HG03521 (cell line): Measurements from ENCODE around the gene ENTREP1.
"Not testable (repeated sequence)": the region's sequence is repeated elsewhere in the genome, so short reads cannot be mapped to it uniquely, and the experiment has no call there.

Experiments used
- ATAC-seq: cut with Tn5 transposase; IDR thresholded peaks from one replicate; pipeline ENCODE4 v1.9.1; 2021; ENCODE audit warnings: mild to moderate bottlenecking, moderate library complexity; ENCODE audit not compliant: unreplicated experiment

ENTREP1 gene

GRCh38 chr9:69397384-69398214 lies 72.6 kb downstream of the ENTREP1 start:
- ATAC-seq: no peak

- no peak for ATAC-seq
These were observed 75.5 kb downstream of the ENTREP1 start for GRCh38 chr9:69400470-69400869.

DNA sequence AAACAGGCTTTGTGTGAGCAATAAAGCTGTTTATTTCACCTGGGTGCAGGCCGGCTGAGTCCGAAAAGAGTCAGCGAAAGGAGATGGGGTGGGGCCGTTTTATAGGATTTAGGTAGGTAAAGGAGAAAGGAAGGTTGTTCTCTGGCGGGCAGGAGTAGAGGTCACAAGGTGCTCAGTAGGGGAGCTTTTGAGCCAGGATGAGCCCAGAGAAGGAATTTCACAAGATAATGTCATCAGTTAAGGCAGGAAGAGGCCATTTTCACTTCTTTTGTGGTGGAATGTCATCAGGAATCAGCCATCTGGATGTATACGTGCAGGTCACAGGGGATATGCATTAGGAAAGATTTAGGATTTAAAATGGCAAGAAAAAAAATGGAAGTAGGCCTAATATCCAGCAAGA lies 84.9 kb downstream of the ENTREP1 start:
- ATAC-seq: not testable (repeated sequence)

DNA sequence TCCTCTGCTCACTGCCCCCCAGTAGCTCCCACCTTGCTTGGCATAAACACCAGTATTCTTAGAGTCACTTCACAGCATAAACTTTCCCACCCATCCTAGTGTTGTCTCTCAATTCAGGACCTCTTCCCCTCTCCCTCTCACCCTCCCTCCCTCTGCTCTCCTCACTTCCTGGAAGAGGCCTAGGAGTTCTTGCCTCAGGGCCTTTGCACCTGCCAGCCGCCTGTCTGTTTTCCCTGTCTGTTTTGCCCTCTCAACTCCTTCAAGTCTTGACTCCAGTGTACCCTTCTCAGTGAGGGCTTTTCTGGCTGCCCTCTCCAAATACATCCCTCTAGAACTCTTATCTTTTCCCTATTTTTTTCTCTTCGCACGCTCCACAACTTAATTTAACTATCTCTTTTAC lies 86.2 kb downstream of the ENTREP1 start:
- ATAC-seq: no peak

DNA sequence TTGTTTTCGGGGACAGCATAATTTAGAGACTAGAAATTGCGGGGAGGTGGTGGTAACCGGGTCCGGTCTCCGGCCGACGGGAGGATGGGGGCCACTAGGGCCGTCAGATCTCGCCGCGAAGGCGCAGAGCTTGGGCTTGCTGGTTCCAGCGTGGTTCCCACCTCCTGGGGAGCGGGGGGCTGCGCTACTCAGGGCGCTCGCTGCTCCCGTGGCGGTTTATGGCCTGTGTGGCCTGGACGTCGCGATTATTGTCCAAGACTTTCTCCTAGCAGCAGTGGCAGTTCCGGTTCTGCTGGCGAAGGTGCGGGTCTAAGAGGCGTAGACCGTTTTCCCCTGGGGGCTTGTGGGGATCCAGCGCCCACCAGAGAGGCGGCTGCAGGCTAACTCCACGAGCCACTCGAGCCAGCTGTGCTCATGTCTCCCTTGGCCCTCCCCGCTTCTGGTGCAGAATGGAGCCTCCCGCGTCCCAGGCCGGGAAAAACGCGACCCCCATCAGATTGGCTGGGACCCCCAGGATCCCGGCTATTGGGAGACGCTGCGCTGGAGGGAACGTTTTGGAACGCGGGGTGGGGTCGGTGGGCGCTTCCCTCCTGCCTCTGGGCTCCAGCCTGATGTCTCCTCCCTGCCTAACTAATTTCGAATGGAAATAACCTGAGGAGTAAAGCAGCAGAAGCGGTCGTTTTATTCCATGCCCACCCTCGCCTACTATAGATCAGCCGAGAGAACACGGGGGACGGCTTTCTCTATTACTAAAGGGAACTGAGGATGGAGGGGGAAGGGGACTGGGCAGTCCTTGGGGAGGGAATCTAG lies 87.1 kb downstream of the ENTREP1 start:
- no peak for ATAC-seq

GRCh38 chr9:69412741-69413150 lies 87.7 kb downstream of the ENTREP1 start:
- ATAC-seq: no peak

DNA sequence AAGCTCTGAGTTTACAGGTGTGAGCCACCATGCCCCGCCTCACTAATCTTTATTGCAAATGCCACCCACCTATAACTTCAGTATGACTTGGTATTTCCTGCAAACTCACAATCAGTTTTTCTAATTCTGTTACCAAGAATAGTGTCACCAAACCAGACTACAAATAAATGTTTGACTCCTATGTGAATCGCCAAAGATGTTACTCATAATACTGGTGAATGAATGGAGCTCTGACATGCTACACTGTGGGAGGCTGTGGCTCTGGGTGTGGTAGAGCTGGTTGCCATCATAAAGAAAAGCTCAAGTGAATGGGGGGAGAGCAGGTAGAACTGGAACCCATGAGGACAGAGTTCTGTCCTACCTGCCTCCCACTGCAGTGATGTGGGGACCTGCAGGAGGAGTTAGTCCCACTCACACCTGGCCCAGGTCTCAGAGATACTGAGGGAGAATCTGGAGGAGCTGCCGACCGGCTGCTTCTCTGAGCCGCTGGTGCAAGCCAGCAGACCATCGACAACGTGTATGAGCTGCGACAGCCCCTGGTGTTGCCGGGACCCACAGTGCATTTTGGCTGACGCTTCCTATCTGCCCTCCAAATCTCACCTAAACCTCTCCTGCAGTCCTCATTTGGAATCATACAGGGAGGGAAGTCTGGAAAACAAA lies 95.7 kb downstream of the ENTREP1 start:
- ATAC-seq: no peak

DNA sequence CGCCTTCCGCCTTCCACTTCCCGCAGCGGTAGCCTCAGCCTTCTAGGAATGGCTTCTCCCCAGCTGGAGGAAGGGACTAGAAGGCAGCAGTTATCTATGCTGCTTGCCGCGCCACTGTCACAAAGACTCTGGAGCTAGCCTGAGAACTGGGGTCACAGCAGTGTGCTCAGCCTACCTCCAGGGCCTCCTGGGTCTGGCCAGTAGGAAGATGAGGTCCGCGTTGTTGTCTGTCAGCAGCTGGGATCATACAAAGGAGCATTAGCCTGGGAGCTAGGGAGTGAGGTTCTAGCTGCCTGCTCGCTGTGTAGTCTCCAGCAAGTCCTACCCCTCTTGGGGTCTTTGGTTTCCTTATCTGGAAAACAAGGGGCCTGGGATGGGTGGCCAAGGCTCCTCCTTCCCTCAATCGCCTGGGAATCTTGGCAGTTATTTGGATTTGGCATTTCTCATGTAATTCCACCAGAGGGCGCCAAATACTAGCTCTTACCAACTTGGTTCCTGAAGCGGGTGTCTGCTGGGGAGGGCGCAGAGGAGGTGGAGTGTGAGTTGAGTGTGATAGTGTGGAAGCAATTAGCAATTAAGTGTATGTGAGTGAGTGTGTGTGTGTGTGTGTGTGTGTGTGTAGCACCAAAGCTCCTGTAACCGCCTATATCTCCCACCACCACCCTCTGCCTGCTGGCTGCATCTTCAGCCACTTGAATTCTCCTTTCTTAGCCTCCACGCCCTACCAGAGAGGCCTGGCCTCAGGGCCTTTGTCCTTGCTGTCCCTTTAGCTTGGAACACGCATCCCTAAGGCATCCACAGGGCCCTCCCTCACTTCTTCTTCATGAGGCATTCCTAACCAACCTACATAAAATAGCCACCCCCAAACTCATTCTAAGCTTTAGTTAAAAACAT lies 97.1 kb downstream of the ENTREP1 start:
- no peak for ATAC-seq

DNA sequence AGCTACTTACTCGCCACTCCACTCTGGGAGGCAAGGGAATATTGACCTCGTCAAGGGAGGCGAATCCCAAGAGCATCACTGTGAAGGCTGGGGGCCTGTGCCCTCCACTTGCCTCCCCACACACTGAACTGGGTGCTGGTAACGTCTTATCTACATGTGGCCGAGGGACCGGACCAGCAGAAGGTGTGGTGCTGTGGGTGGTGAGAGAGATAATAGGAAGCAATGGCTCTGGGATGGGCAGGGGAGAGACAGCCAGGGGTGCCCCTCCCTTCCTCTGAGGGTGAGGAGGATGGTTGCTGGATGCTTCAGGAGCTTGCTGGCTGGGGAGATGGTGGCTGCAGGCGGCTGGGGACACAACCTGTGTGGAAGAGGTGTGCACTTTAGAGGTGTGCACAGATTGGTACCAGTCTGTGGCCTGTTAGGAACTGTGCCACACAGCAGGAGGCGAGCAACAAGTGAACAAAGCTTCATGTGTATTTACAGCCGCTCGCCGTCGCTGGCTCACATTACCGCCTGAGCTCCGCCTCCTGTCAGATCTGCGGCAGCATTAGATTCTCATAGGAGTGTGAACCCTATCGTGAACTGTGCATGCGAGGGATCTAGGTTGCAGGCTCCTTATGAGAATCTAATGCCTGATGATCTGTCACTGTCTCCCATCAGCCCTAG lies 100.3 kb downstream of the ENTREP1 start:
- ATAC-seq: no peak

- no peak for ATAC-seq
These were observed 102.3 kb downstream of the ENTREP1 start for GRCh38 chr9:69427286-69427685.

DNA sequence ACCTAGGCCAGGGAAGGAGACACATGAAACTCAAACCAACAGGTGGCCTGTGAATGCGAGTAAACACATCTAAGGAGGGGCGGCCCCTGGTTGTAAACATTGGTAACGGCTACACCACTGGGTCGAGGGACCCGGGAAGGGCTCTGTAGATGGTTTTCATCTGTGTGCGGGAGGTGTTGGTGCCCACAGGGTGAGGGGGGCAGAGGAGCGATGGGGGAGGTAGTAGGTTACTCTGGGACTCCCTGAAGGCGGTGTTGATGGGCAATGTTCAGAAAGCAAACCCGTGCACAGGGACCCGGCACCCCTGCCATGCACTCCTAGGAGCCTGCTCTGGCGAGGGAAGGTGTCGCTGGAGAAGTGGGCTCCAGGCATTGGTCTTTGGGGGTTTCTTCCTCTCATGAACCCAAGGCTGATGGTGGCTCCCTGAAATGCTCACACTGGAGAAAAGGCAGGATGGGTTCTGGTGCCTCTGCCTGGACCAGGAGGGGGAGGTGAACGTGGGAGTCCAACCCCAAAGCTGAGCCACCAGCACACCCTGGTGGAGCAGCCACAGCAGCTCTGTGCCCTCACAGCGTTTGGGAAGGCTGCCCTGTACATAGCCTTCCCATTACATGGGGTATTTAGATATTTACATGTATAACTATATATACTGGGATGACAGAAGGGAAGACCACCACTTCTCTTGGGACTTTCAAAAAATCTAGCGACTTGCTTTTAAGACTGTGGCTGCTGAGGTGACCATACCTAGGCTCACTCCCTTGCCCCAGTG lies 103.2 kb downstream of the ENTREP1 start:
- ATAC-seq: no peak

DNA sequence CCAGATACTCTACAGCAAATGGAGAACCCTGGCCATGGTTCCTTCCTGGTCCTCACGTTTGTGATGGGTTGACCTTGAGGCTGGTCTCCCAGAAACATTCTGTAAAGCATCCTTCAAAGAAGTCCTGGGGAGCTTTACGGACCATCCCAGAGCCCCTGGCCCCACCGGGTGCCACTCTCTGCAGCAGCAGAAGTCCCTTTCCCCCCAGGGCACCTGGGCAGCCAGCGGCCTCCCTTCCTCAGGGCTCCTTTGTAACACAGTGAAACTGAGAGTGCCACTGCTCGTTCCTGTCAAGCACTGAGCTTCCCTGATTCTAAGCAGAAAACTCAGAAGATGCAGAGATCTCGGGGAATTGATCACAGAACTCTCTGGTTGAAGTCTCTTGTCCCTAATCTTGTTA lies 104.3 kb downstream of the ENTREP1 start:
- ATAC-seq: no peak

DNA sequence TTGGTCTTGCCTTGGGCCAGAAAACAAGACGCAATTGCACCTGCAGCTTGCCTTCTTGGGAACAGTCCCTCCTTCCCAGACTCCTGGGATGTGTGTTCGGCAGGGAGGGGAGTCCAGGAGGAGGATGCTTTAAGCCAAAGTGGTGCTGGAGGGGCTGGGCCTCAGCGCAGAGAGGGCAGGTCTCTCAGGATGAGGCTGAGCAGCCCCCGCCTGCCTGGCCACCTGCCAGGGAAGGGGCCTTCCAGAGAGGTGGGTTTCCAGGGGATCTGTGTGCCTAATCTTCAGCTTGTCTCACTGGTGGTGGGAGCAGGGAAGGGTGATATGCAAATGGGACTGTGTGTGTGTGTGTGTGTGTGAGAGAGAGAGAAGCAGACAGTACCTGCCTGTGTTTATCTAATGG lies 105.2 kb downstream of the ENTREP1 start:
- ATAC-seq: no peak

- ATAC-seq: no peak
These were observed 106.2 kb downstream of the ENTREP1 start for GRCh38 chr9:69431203-69431602.

DNA sequence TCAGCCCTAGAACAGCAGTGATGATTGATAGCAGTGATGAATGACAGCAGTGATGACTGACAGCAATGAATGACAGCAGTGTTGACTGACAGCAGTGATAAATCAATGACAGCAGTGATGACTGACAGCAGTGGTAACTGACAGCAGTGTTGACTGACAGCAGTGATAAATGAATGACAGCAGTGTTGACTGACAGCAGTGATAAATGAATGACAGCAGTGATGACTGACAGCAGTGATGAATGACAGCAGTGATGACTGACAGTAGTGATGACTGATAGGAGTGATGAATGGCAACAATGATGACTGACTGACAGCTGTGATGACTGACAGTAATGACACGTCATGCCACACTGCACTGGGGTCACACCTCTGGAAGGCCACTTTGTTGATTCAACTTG lies 106.8 kb downstream of the ENTREP1 start:
- no peak for ATAC-seq

GRCh38 chr9:69432623-69433022 lies 107.6 kb downstream of the ENTREP1 start:
- no peak for ATAC-seq

- ATAC-seq: no peak
These were observed 108.4 kb downstream of the ENTREP1 start for GRCh38 chr9:69433392-69433791.

GRCh38 chr9:69433968-69434367 lies 109.0 kb downstream of the ENTREP1 start:
- no peak for ATAC-seq

- ATAC-seq: not testable (repeated sequence)
These were observed 114.6 kb downstream of the ENTREP1 start for GRCh38 chr9:69439654-69440053.
